ENCODE results near the gene STK11.

The STK11 gene

GRCh38 chr19:1263188-1263587 is 57.6 kb downstream of the STK11 start:
- DNase-seq = no peak

DNA sequence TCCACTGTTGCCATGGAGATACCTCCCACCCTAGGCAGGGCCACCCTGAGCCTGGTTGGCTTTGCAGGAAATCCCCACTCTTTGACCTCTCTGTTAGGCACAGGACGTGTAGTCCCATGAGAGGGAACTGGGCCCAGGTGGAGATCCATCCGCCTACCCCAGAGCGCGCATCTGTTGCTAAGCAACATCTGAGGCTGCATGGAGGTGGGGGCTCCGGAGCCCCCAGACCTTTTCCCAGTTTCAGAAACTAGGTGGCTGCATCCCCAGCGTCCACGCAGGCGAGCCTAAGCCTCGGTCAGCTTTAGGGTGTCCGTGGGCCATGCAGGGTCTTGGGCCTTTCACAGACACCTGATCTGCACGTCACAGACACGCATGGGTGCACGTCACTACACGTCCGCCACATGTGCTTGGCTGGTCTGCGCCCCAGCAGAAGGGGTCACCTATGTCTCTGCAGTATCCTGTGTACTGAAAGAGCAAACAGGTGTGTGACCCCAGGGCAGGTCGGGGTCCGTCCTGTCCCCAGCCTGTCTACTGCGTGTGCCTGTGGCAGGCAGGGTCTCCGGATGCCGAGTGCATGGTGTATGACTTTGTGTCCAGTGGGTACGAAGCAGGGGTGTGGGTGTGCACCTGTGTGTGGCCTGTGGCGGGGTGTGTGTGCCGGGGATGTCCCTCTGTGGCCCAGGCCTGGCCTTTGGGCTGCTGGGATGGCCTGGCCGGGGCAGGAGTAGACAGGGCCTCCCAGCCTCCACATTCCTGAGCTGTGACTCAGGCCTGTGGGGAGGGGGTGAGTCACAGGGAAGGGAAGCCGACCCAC is 59.4 kb downstream of the STK11 start:
- no peak for DNase-seq

DNA sequence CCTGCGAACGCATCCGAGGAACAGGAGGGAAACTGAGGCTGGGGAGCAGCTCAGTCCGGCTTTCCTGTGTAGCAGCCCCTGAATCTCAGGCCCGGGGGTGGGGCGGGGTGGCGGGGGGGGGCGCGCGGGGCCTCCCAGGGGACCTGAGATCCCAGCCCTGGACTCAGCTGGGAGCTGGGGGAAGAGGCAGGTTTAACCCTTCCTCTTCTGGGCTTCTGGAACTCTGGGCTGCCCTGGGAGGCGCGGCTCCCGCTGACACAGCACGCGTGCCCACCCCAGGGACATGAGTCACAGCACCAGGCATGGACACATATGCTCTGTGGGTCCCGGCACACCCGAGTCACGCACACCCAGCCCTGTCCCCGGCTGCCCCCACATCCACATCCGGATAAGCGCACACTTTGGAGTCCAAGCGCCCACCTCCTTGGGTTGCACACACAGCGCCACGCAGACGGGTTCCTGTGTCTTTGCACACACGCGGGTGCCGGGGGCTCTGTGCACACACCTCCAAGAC is 60.1 kb downstream of the STK11 start:
- DNase-seq = no peak

DNA sequence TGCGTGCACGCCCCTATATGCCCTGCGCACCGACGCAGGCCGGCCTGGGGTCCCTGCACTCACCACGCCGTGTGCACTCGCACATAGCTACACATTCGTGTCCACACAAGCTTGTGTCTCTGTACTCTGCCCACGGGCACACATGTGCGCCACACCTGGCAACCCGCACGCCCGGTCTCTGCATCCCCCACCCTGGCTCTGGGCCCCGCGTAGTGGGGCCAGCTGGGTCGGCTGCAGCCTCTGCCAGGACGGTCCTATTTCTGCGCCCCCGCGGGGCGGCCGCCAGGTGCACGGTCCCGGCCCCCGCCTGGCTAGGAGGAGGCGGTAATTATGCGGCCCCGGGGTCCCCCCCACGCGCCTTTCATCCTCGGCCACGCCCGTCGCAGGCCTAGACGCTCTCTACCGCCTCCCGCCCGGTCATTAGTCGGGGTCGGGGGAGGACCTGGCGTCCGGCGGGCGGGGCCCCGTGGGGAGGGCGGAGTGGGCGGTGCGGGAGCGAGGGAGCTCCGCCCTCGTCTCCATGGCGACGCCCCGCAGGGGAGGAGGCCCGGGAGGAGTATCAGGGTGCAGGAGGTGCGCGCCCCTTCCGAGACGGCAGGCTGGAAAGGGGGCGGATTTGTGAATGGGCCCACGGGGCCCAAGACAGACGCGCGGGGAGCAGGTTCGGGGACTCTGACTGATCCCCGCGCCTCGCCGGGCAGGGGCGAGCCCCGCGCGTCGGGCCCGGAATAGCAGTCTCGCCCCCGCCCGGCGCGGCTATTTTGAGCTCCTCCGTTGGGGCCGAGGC is 60.7 kb downstream of the STK11 start:
- peak; percentile 74 for DNase-seq

DNA sequence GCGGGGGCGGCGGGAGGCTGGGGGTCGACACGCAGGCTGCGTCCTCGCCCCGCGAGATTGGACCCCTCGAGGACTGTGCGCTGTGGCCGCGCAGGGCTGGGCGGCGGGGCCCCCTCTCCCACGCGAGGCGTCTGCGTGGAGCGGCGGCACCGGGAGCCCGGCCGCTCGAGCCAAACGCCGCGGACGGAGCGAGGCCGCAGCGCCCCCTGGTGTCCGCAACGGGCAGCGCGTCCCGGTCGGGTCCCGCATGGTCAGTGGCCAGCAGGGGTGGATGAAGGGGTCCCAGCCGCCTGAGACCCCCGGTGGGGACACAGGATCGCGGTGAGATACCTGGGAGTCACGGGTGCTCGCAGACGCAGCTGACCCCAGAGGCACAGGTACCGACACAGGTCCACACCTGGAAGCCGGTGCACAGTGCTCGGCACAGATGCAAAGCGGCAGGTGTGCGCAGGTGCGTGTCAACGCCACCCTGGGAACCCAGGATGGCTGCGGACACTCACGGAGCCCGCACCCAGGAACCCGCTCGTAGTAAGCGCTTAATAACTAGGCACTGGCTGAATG is 61.4 kb downstream of the STK11 start:
- DNase-seq = peak; percentile 61

- no peak for DNase-seq
These were observed 62.1 kb downstream of the STK11 start for GRCh38 chr19:1267477-1268225.

DNA sequence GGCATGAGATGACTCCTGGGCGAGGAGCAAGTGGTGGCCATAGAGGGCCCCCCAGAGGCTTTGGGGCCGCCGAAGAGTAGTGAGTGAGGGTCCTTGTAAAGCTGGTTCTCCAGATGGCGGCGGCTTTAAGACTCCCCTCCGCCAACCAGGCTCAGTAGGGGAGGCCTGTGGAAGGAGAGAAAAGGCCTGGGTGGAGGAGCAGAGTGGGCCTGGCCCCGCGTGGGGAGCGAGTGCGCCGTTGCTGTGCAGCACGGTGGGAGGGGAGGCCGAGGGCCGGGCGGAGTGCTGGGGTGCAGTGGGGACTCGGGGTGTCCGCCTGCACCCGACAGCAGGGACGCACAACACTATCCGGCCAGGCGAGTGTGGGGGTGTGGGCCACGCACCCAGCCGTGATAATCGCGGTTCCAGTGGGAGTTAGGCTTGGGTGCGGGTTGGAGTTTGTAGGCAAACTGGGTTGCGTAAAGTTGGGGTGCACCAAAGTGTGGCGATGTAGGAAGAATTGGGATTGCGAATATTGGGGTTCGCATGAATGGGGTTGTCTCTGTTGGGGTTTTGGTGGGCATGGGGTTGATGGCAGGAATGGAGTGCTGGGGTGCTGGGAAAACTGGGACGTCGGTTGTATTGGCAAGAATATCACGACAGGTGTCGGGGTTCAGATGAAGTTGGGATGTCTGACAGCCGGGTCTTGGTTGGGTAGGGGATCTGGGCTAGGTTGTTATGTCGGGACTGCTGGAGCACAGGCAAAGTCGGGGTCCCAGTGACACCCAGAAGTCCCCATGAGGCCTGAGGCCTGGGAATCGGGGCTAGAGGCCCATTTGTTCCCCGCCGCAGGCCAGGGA is 62.9 kb downstream of the STK11 start:
- no peak for DNase-seq

DNA sequence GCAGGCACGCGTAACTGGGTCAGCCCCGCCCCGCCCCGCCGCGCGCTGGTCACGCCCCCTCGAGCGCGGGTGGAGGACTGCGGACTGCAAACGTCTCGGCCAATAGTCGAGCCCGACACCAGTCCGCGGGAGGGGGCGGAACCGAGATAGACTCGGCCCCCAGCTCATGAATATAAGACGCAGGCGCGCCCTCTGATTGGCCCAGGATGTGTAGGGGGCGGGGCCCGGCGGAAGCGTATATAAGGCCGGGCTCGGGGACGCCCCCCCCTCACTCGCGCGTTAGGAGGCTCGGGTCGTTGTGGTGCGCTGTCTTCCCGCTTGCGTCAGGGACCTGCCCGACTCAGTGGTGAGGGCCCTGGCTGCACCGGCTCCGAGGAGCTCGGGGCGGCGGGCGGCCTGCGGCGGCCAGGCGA is 63.5 kb downstream of the STK11 start, which contains the start of gene CIRBP:
Gene CIRBP, plus strand, starts transcription at position 268 of the 413 bp plus-strand sequence. CDS start 1,602 bp downstream, outside the sequence.
- DNase-seq = peak; percentile 99

GRCh38 chr19:1269478-1270212 is 64.1 kb downstream of the STK11 start:
- peak; percentile 81 for DNase-seq

DNA sequence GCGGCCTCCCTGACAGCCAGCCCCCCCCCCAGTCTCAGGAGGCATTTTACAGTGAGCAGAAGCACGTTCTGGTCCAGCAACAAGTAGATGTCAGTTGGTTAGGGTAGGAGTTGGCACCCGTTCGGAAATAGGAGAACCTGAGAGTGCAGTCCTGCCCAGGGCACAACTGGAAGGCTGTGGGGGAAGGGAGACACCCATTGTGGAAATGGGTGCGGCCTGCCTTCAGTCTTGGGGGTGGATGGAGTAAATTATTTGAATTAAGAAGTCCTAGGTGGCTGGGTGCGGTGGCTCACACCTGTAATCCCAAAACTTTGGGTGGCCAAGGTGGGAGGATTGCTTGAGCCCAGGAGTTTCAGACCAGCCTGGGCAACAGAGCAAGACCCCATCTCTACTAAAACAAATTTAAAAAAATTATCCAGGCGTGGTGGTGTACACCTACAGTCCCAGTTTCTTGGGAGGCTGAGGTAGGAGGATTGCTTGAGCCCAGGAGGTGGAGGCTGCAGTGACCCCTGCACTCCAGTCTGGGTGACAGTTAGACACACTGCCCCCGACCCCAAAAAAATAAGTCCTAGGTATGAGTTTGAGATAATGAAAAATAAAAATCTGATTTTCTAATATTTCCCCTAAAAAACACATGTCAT is 64.8 kb downstream of the STK11 start:
- no peak for DNase-seq

DNA sequence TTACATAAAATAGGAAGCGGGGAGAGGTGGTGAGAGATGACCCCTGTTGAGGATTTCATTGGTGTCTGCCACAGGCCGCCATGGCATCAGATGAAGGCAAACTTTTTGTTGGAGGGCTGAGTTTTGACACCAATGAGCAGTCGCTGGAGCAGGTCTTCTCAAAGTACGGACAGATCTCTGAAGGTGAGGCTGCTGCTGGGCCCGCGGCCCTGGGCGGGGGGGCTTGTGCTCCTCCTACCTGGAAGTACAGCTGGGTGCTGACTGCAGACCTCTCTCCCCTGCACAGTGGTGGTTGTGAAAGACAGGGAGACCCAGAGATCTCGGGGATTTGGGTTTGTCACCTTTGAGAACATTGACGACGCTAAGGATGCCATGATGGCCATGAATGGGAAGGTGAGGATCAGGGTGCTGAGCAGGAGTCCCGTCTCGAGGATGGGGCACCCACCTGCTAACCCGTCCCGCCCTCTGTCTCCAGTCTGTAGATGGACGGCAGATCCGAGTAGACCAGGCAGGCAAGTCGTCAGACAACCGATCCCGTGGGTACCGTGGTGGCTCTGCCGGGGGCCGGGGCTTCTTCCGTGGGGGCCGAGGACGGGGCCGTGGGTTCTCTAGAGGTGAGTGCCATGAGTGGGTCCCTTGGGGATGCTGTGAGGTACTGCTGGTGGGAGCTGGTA is 65.4 kb downstream of the STK11 start:
- no peak for DNase-seq

DNA sequence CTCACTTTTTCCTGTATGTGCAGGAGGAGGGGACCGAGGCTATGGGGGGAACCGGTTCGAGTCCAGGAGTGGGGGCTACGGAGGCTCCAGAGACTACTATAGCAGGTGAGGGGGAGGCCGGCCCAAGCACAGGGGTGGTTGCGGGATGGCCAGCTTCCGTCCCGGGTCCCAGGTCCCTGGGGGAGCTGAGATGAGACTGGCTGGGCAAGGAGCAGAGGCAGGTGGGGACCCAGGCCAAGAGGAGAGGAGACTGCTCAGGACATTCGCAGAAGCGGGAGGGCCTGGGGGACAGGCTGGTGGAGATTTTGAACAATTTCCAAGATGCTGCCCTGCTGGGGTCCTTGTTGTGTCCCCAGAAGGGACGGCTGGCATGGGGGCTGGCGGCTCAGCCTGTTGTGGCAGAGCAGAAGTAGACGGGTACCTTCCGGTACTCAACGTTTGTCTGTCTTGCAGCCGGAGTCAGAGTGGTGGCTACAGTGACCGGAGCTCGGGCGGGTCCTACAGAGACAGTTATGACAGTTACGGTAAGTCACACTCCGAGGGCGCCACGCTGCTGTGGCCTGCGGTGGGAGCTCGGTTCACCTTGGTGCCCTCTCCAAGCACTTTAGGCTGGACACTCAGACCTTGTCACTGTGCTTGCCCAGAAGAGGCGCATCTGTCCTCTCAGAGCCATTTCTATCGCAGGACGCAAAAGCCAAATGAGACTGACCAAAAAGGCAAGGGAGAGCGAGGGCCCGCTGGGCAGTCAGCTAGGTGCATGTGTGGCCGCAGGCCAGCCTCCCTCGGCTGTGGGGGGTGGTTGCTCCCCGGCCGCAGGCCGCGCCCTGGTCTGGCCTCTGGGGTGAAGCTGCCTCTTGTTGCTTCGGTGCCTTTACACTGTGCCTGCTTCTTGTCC is 66.2 kb downstream of the STK11 start:
- DNase-seq = no peak

GRCh38 chr19:1272423-1273262 is 67.1 kb downstream of the STK11 start:
- no peak for DNase-seq

- DNase-seq = no peak
These were observed 67.9 kb downstream of the STK11 start for GRCh38 chr19:1273263-1274041.

DNA sequence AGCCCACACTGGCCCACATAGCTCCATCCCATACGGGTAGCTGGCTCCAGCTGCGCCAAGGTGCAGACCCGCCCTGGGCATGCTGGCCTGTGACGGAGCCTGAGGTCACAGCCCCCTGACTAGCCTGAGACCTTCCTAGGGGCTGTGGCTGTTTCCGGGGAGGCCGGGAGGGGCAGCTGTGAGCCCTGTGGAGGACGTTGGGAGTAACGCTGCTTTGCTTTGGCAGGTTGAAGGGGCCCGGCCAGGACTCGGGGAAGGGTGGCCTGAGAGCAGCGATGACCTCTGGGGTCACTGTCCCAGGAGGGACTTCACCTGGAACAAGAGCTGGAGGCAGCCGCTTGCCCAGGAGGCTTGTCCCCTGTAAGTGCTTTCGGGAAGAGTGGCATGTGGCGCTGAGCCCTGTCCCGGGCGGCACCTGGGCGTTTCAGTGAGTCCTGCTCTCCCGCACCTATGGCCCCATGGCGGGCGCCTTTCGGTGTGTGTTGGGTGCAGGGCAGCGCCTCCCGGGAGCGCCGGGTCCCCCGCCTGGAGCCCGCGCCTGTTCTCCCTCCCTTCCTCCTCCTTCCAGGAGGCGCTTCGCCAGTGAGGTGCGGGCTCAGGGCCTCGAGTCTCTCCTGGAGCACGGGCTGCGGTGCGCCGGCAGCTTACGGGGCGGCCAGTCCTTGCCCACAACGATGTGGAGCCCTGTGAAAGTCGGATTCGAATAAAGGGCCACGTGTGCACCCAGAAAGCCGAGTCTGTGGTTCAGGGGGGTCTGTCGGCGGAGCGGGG is 68.7 kb downstream of the STK11 start:
- DNase-seq = no peak

DNA sequence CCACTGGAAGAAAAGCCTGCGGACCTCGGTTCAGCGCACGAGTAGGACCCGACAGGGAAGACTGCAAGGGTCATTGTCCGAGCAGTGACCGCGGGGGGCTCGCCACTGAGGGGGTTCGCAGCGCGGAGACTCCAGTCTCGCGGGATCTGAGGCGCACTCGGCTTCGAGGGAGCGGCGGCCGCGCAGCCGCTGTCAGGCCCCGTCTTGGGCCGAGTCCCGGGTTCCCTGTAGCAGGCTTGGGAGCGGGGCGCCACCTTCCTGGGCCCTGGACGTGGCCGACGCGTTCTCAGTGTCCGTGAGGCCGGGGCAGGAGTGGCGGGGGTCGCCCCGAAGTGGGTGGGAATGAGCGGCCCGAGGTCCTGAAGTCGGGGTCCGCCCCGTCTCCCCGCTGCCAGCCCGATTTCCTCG is 69.3 kb downstream of the STK11 start:
- DNase-seq = no peak

Data from activated CD4-positive, alpha-beta T cell treated with anti-CD3 and anti-CD28 coated beads for 1 hour (primary cell).